Measurements from ENCODE around the gene ARHGAP1. TPM values are rescaled to one million over a fixed set of nuclear protein-coding genes. Genes with fewer than 3 reads are reported as not detected.

ARHGAP1 gene
- total RNA-seq, 2 donors from 2014 or later, result 73.2 to 94.5 TPM

DNA sequence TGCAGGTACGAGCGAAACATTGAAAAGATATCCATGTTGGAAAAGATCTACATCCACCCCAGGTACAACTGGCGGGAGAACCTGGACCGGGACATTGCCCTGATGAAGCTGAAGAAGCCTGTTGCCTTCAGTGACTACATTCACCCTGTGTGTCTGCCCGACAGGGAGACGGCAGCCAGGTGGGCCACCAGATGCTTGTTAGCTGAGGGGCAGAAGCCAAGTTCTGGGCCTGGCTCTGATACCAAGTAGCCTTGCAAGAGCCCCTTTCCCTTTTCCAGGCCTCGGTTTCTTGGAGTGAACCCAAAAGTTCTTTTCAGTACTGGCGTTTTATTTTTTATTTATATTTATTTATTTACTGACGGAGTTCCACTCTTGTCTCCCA lies 28.2 kb upstream of the ARHGAP1 start:
- H3K4me1 ChIP-seq (replicated peaks), result no peaks in the 10 kb centered on the region
- 75% methylated on average over 9 of the region's 9 CpGs for WGBS
- H3K27ac ChIP-seq, result no peak overlapping the region
- no peaks in the 10 kb centered on the region for H3K9me3 ChIP-seq
- no peak overlapping the region for H3K4me3 ChIP-seq
- no peaks in the 10 kb centered on the region for H3K27me3 ChIP-seq (replicated peaks; ENCODE audit: insufficient read depth)
- DNase-seq (ENCODE audit: low spot score), result no peak
- TF ChIP-seq, protein P1, sequence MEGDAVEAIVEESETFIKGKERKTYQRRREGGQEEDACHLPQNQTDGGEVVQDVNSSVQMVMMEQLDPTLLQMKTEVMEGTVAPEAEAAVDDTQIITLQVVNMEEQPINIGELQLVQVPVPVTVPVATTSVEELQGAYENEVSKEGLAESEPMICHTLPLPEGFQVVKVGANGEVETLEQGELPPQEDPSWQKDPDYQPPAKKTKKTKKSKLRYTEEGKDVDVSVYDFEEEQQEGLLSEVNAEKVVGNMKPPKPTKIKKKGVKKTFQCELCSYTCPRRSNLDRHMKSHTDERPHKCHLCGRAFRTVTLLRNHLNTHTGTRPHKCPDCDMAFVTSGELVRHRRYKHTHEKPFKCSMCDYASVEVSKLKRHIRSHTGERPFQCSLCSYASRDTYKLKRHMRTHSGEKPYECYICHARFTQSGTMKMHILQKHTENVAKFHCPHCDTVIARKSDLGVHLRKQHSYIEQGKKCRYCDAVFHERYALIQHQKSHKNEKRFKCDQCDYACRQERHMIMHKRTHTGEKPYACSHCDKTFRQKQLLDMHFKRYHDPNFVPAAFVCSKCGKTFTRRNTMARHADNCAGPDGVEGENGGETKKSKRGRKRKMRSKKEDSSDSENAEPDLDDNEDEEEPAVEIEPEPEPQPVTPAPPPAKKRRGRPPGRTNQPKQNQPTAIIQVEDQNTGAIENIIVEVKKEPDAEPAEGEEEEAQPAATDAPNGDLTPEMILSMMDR (IDR thresholded peaks at IDR 0.05), result no peak
- TF ChIP-seq POLR2AphosphoS5 (IDR thresholded peaks at IDR 0.05), result no peak
- intact Hi-C loops (cut with DNase I), result no loop called here
- H3K36me3 ChIP-seq, result no peaks in the 10 kb centered on the region

DNA sequence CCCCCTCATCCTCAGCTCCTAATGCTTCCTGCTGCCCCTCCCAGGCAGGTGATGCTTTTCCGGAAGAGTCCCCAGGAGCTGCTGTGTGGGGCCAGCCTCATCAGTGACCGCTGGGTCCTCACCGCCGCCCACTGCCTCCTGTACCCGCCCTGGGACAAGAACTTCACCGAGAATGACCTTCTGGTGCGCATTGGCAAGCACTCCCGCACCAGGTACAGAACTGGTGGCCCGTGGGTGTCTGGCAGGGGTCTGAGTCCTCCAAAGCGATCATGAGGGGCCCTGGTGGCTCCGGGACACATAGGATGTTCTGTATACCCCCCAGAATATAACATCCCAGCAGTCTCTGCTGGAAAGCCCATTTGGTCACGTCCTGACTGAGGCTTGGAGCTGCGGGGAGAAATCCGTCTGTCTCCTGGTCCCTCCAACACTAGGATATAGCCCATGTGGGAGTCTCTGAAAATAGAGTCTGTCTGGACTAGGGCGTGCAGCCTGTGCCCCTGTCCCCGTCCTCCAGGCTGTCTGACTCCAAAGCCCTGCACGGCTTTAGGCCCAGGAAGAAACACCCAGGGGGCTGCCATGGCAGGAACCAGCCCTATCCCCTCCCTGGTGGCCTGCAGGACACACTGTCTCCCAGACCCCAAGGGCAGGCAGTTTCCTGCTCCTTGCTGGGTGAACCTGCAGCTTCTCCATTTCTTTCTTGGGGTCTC lies 27.7 kb upstream of the ARHGAP1 start:
- intact Hi-C loops (cut with DNase I), result no loop called here
- Histone ChIP-seq H3K27me3 (replicated peaks; ENCODE audit: insufficient read depth) (no peaks in the 10 kb centered on the region), H3K9me3 (no peaks in the 10 kb centered on the region), H3K27ac (no peak overlapping the region), H3K4me3 (no peak overlapping the region), H3K36me3 (no peaks in the 10 kb centered on the region), H3K4me1 (replicated peaks) (no peaks in the 10 kb centered on the region)
- WGBS, result 91% methylated on average over 17 of the region's 17 CpGs
- no peak for DNase-seq (ENCODE audit: low spot score)
- TF ChIP-seq POLR2A (IDR thresholded peaks at IDR 0.05) (no peak), POLR2AphosphoS5 (IDR thresholded peaks at IDR 0.05) (no peak)
- TF ChIP-seq, protein P1 (IDR thresholded peaks at IDR 0.05), result no peak

DNA sequence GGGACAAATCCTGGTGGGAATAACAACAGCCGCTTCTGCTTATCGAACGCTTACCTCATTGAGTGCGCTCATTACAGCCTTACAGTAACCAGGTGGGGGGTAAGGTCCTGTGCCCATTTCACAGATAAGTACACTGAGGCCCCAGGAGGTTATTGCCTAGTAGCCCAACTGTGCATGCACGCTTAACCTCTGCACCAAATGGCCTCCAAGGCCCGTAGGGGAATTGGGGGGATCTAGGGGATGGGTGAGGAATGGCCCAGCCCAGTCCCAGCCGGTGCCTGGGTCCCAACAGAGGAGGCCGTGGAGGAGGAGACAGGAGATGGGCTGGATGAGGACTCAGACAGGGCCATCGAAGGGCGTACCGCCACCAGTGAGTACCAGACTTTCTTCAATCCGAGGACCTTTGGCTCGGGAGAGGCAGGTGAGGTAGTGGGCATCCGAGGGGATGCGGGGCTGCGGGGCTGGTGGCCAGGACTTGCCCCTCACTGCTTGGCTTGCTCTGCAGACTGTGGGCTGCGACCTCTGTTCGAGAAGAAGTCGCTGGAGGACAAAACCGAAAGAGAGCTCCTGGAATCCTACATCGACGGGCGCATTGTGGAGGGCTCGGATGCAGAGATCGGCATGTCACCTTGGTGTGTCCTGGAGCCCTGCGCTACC lies 25.9 kb upstream of the ARHGAP1 start:
- no peak for DNase-seq (ENCODE audit: low spot score)
- Histone ChIP-seq H3K27me3 (replicated peaks; ENCODE audit: insufficient read depth) (no peaks in the 10 kb centered on the region), H3K27ac (no peak overlapping the region), H3K9me3 (no peaks in the 10 kb centered on the region), H3K4me1 (replicated peaks) (no peaks in the 10 kb centered on the region), H3K4me3 (no peak overlapping the region), H3K36me3 (no peaks in the 10 kb centered on the region)
- intact Hi-C loops (cut with DNase I), result no loop called here
- TF ChIP-seq, protein P1 (IDR thresholded peaks at IDR 0.05), result no peak
- no peak for TF ChIP-seq POLR2A (IDR thresholded peaks at IDR 0.05)
- no peak for TF ChIP-seq POLR2AphosphoS5 (IDR thresholded peaks at IDR 0.05)
- 92% methylated on average over 26 of the region's 26 CpGs for WGBS

DNA sequence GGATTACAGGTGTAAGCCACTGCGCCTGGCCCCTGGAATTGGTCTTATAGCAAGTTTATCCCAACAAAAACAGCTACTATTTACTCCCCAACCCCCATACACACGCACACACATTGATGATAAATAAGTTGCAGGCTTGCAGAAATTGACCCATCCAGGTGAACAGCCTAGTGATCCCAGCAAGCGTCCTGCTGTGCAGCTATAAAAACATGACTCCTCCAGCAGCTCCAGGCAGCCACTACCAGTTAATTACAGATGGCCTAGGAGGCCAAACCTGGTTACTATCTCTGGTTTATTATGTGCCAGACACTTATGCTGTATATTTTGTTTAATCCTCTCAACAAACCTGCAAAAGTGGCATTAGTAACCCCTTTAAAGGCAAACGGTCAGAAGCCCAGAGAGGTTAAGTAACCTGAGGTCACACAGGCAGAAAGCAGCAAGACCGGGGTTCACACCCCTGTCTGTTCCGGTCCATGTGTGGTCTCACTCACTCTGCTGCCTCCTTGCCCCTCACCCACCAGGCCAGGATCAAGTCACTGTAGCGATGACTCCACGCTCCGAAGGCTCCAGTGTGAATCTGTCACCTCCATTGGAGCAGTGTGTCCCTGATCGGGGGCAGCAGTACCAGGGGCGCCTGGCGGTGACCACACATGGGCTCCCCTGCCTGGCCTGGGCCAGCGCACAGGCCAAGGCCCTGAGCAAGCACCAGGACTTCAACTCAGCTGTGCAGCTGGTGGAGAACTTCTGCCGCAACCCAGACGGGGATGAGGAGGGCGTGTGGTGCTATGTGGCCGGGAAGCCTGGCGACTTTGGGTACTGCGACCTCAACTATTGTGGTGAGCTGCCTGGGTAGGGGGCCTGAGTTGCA lies 25.2 kb upstream of the ARHGAP1 start:
- no peaks in the 10 kb centered on the region for H3K9me3 ChIP-seq
- intact Hi-C loops (cut with DNase I), result no loop called here
- H3K4me1 ChIP-seq (replicated peaks), result no peaks in the 10 kb centered on the region
- no peak for DNase-seq (ENCODE audit: low spot score)
- no peaks in the 10 kb centered on the region for H3K36me3 ChIP-seq
- TF ChIP-seq POLR2A (IDR thresholded peaks at IDR 0.05), result no peak
- TF ChIP-seq, protein P1 (IDR thresholded peaks at IDR 0.05), result no peak
- TF ChIP-seq POLR2AphosphoS5 (IDR thresholded peaks at IDR 0.05), result no peak
- no peaks in the 10 kb centered on the region for H3K27me3 ChIP-seq (replicated peaks; ENCODE audit: insufficient read depth)
- H3K4me3 ChIP-seq, result no peak overlapping the region
- 83% methylated on average over 19 of the region's 19 CpGs for WGBS
- H3K27ac ChIP-seq, result no peak overlapping the region
